ENCODE measurements around the gene NCCRP1.

- TF ChIP-seq CTCF (IDR thresholded peaks at IDR 0.05) (no peak), POLR2A (IDR thresholded peaks at IDR 0.05; ENCODE audit: low read depth) (no peak)
These were observed 42.6 kb upstream of the NCCRP1 start for GRCh38 chr19:39154100-39154628.

Data from esophagus muscularis mucosa (tissue), 3 donors.